Endothelial cell of umbilical vein (primary cell): ENCODE measurements around the gene B9D2. TPM values are rescaled to one million over a fixed set of nuclear protein-coding genes. Genes with fewer than 3 reads are reported as not detected.

Experiments
- BruUV-seq: library from RNA; stranded (reverse); fragments of 400-500 nt; replicated peaks from 2 replicates; lab custom pipeline; 2021; lab: Mats Ljungman, UMichigan
- CTCF ChIA-PET: fragments of 300-600, 350-600 bp; sonication (Branson Sonifier 250); formaldehyde crosslinking; loops from one replicate; lab custom pipeline; 2021; ENCODE audit warnings: antibody characterized with exemption, inconsistent platforms; lab: Charles Lee
- POLR2A ChIA-PET: fragments of 300-600, 350-600 bp; sonication (Branson Sonifier 250); formaldehyde crosslinking; loops from one replicate; lab custom pipeline; 2021; ENCODE audit warnings: antibody characterized with exemption, inconsistent platforms; lab: Charles Lee
- DNase-seq: peaks from one replicate; pipeline ENCODE4 v3.0.0-alpha.2; 2011; ENCODE audit warnings: low read depth, low spot score
- FAIRE-seq: peaks from 2 replicates; lab custom pipeline; 2011; peaks lifted over from hg19 to GRCh38; lab: Jason Lieb, UNC
- H2AFZ ChIP-seq: 2 replicates; pipeline ENCODE4 v1.6.0; 2012; ENCODE audit warnings: low read depth, low read length, control low read depth, inconsistent platforms
- H3K27ac ChIP-seq: 2 replicates; pipeline ENCODE4 v1.5.1; 2011; ENCODE audit warnings: low read depth, mild to moderate bottlenecking, control low read depth, low read length, moderate library complexity; ENCODE audit not compliant: insufficient read depth
- H3K27me3 ChIP-seq, 2 experiments: 2 replicates each; pipeline versions ENCODE4 v1.6.0 to v1.6.1; 2011; ENCODE audit warnings: low read length in 2 of 2, mixed read lengths in 1 of 2; ENCODE audit not compliant: control insufficient read depth in 2 of 2, insufficient read depth in 2 of 2
- H3K36me3 ChIP-seq, 2 experiments: 2 replicates in 1 of 2; 3 replicates in 1 of 2; pipeline ENCODE4 v1.5.1; 2011; ENCODE audit warnings: low read length in 2 of 2, mild to moderate bottlenecking in 1 of 2, moderate library complexity in 1 of 2; ENCODE audit not compliant: control insufficient read depth in 2 of 2, insufficient read depth in 2 of 2; ENCODE audit errors: extremely low read depth in 1 of 2
- H3K4me1 ChIP-seq: 3 replicates; pipeline ENCODE4 v1.5.1; 2011; ENCODE audit warnings: mild to moderate bottlenecking, low read length; ENCODE audit not compliant: control insufficient read depth, insufficient read depth; ENCODE audit errors: extremely low read depth
- H3K4me2 ChIP-seq: 2 replicates; pipeline ENCODE4 v1.6.1; 2011; ENCODE audit warnings: low read length, control low read depth, mixed read lengths; ENCODE audit not compliant: insufficient read depth
- H3K4me3 ChIP-seq, 3 experiments: fragments of 200-600 bp in 1 of 3; sonication (generic), shearing (Covaris generic) in 1 of 3; replicated peaks in 1 of 3; 2 replicates each; pipeline ENCODE4 v1.5.1; 2011 to 2016; ENCODE audit warnings: control low read depth in 3 of 3, low read length in 3 of 3, mild to moderate bottlenecking in 2 of 3, inconsistent platforms in 1 of 3, low read depth in 1 of 3, moderate library complexity in 1 of 3; ENCODE audit not compliant: insufficient read depth in 1 of 3
- H3K79me2 ChIP-seq: 2 replicates; pipeline ENCODE4 v1.6.0; 2012; ENCODE audit warnings: low read length, inconsistent platforms; ENCODE audit not compliant: control insufficient read depth, insufficient read depth
- H3K9ac ChIP-seq: replicated peaks from 2 replicates; pipeline ENCODE3; 2011; ENCODE audit warnings: low read length, control low read depth; ENCODE audit not compliant: insufficient read depth; ENCODE audit errors: extremely low read depth
- H3K9me1 ChIP-seq: replicated peaks from 3 replicates; pipeline ENCODE4 v1.6.0; 2011; ENCODE audit warnings: mild to moderate bottlenecking, low read length; ENCODE audit not compliant: control insufficient read depth, insufficient read depth; ENCODE audit errors: extremely low read depth
- H3K9me3 ChIP-seq: replicated peaks from 2 replicates; pipeline ENCODE4 v1.5.1; 2012; ENCODE audit warnings: low read length, inconsistent platforms; ENCODE audit not compliant: control insufficient read depth, insufficient read depth
- H4K20me1 ChIP-seq: replicated peaks from 2 replicates; pipeline ENCODE3; 2011; ENCODE audit warnings: mild to moderate bottlenecking, low read length; ENCODE audit not compliant: control insufficient read depth, insufficient read depth; ENCODE audit errors: extremely low read depth
- CTCF ChIP-seq, 2 donors: IDR thresholded peaks; 1 replicate in 1 of 2; 2 replicates in 1 of 2; pipeline ENCODE4 v1.5.1; 2011; ENCODE audit warnings: low read length in 2 of 2, mild to moderate bottlenecking in 2 of 2, moderate library complexity in 2 of 2, control low read depth in 1 of 2, inconsistent platforms in 1 of 2, low read depth in 1 of 2; ENCODE audit not compliant: insufficient read depth in 1 of 2; ENCODE audit errors: extremely low read depth in 1 of 2
- EZH2 ChIP-seq: IDR thresholded peaks from 2 replicates; pipeline ENCODE4 v1.6.1; 2012; ENCODE audit warnings: borderline replicate concordance, low read depth, mild to moderate bottlenecking, moderate library complexity, low read length, inconsistent platforms; ENCODE audit not compliant: severe bottlenecking
- FOS ChIP-seq: IDR thresholded peaks from 2 replicates; pipeline ENCODE4 v1.6.1; 2011; ENCODE audit warnings: mild to moderate bottlenecking, low read length, moderate library complexity, borderline replicate concordance; ENCODE audit not compliant: insufficient read depth
- GATA2 ChIP-seq: IDR thresholded peaks from 2 replicates; pipeline ENCODE4 v1.7.0; 2011; ENCODE audit warnings: low read depth, mild to moderate bottlenecking, moderate library complexity, mixed read lengths, low read length; ENCODE audit not compliant: insufficient read length, insufficient read depth
- JUN ChIP-seq: IDR thresholded peaks from 2 replicates; pipeline ENCODE4 v1.6.1; 2011; ENCODE audit warnings: borderline replicate concordance, low read depth; ENCODE audit not compliant: insufficient read length, insufficient read depth
- MYC ChIP-seq: IDR thresholded peaks from one replicate; pipeline ENCODE4 v1.6.1; 2011; ENCODE audit warnings: mild to moderate bottlenecking, low read depth, low read length
- POLR2A ChIP-seq: IDR thresholded peaks from 2 replicates; pipeline ENCODE4 v1.6.1; 2012; ENCODE audit warnings: low read depth, mild to moderate bottlenecking, control low read depth, low read length
- POLR2AphosphoS5 ChIP-seq: IDR thresholded peaks from 2 replicates; pipeline ENCODE4 v1.6.1; 2012; ENCODE audit warnings: low read depth, mild to moderate bottlenecking, control low read depth, low read length, moderate library complexity; ENCODE audit not compliant: insufficient read depth
- dilution Hi-C: fragments of 300-500 bp; cut with MboI; formaldehyde crosslinking; loops from one replicate; pipeline ENCODE4 v1.15.0; 2019; ENCODE audit warnings: low sequenced_read_pairs; ENCODE audit not compliant: extremely low pct_ligation_motif_present
- intact Hi-C: fragments of 100-400 bp; cut with micrococcal nuclease; formaldehyde crosslinking; loops from one replicate; pipeline ENCODE4 v1.10.0; 2022
- polyA plus RNA-seq, 4 experiments: library from polyadenylated mRNA; depleted of rRNA in 3 of 4; stranded (reverse) in 3 of 4; unstranded in 1 of 4; fragments of >200 nt; gene quantifications; 2 replicates each; pipeline versions ENCODE4 v1.2.1 to v1.2.3, GENCODE V29; 2011 to 2012; ENCODE audit warnings: missing spikeins in 1 of 4
- total RNA-seq: library from RNA; stranded (reverse); gene quantifications from 2 replicates; pipeline ENCODE4 v1.2.3, GENCODE V29; 2021
- TF ChIP-seq, protein P1 (sequence below): IDR thresholded peaks from 2 replicates; pipeline ENCODE4 v1.6.1; 2011; ENCODE audit not compliant: insufficient read depth, insufficient read length

B9D2 gene
- total and polyA plus RNA-seq, 2 donors (not counting 3 experiments of a cell fraction or from before 2014, with no cell fraction given): 12.2 to 23.9 TPM

- no TSS peak for BruUV-seq
- H3K27me3 ChIP-seq: no peaks in the 10 kb centered on the region
- H3K79me2 ChIP-seq: peaks cover 53% of the 10 kb centered on the region
- peak overlapping the region; percentile 70 for H3K27ac ChIP-seq
- peaks cover 12% of the 10 kb centered on the region for H3K4me1 ChIP-seq
- ChIA-PET POLR2A (interaction anchor here (0.8 to 2.0 kb wide), 4 partner anchors 11 to 31 kb away, joined by 3 to 8 read pairs (median 4); partner anchors contain the start of gene B9D2), CTCF (interaction anchor here (0.6 to 3.8 kb wide), 21 partner anchors 11 to 148 kb away, joined by 3 to 65 read pairs (median 7); partner anchors contain the start of genes B9D2, DMAC2 and HNRNPUL1)
- H3K9me3 ChIP-seq: no peaks in the 10 kb centered on the region
- peak overlapping the region; percentile 73 for H3K4me2 ChIP-seq
- no peaks in the 10 kb centered on the region for H3K9me1 ChIP-seq
- peak; percentile 69 for DNase-seq
- dilution Hi-C loops (no loop called here), intact Hi-C loops (loop anchor here (1.0 to 5.0 kb wide), 3 partner anchors 43 to 194 kb away; partner anchors contain the start of gene CCDC97)
- no peak for FAIRE-seq
- H3K4me3 ChIP-seq: peak overlapping the region; percentile 75 to 99 (median 90)
- H4K20me1 ChIP-seq: no peaks in the 10 kb centered on the region
- no peak overlapping the region for H2AFZ ChIP-seq
- peaks cover 2 to 4% of the 10 kb centered on the region in 2 experiments for H3K36me3 ChIP-seq
- peak overlapping the region; percentile 83 for H3K9ac ChIP-seq
- TF ChIP-seq EZH2 (no peak), FOS (no peak), CTCF (IDR thresholded peaks at IDR 0.05; ENCODE audit: extremely low read depth in 1 of 2, insufficient read depth in 1 of 2, low read depth in 1 of 2, low read length in 2 of 2) (peak; percentile 51 to 78), MYC (no peak), POLR2A (no peak), GATA2 (no peak), JUN (no peak), POLR2AphosphoS5 (no peak)
- TF ChIP-seq, protein P1, sequence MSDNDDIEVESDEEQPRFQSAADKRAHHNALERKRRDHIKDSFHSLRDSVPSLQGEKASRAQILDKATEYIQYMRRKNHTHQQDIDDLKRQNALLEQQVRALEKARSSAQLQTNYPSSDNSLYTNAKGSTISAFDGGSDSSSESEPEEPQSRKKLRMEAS: no peak
These were observed 11.1 kb downstream of the B9D2 start for GRCh38 chr19:41352609-41353465.
